Measurements from ENCODE around the gene TIGD1. TPM values are rescaled to one million over a fixed set of nuclear protein-coding genes. Genes with fewer than 3 reads are reported as not detected.

Gene TIGD1
- total RNA-seq, 1 experiment from 2014 or later, result 5.1 TPM

- no peaks in the 10 kb centered on the region for H3K9me3 ChIP-seq (ENCODE audit: control insufficient read depth, insufficient read depth, low read depth, low read length)
- H3K27me3 ChIP-seq (ENCODE audit: control insufficient read depth, insufficient read depth, low read length), result no peaks in the 10 kb centered on the region
- ChIA-PET POLR2A (no interaction called here), CTCF (no interaction called here)
- TF ChIP-seq POLR2AphosphoS5 (IDR thresholded peaks at IDR 0.05; ENCODE audit: low read depth, low read length), result no peak
- TF ChIP-seq SIN3A (IDR thresholded peaks at IDR 0.05; ENCODE audit: borderline replicate concordance, insufficient read depth, low read depth, low read length), result no peak
- no peak for TF ChIP-seq TCF7L2 (IDR thresholded peaks at IDR 0.05; ENCODE audit: low read depth, low read length)
- TF ChIP-seq REST (IDR thresholded peaks at IDR 0.05; ENCODE audit: insufficient read depth in 1 of 2, low read depth in 2 of 2, low read length in 1 of 2), result no peak
- in situ Hi-C loops (cut with HindIII; ENCODE audit: low pct_unique_long_range_greater_than_20kb, low sequenced_read_pairs) (no loop called here), intact Hi-C loops (cut with micrococcal nuclease; ENCODE audit: unreplicated experiment) (no loop called here)
- H3K4me3 ChIP-seq (ENCODE audit: low read depth in 2 of 2, low read length in 2 of 2), result no peak overlapping the region
- H3K36me3 ChIP-seq (ENCODE audit: control insufficient read depth, insufficient read depth, low read length), result peaks cover 5% of the 10 kb centered on the region
- no TSS peak for BruUV-seq (replicated peaks)
- no peak for ATAC-seq
- H3K27ac ChIP-seq (ENCODE audit: low read length), result no peak overlapping the region
- no peak for DNase-seq (ENCODE audit: low read depth, low spot score)
- H3K4me1 ChIP-seq (ENCODE audit: control insufficient read depth, insufficient read depth, low read length), result peaks cover 8% of the 10 kb centered on the region; the same call in 1 of the 2 replicates
Measured at GRCh38 chr2:232547991-232548390, 2.4 kb downstream of the TIGD1 start.

- Histone ChIP-seq H3K9me3 (ENCODE audit: control insufficient read depth, insufficient read depth, low read depth, low read length) (no peaks in the 10 kb centered on the region), H3K27me3 (ENCODE audit: control insufficient read depth, insufficient read depth, low read length) (no peaks in the 10 kb centered on the region), H3K36me3 (ENCODE audit: control insufficient read depth, insufficient read depth, low read length) (no peaks in the 10 kb centered on the region; the same call in 1 of the 2 replicates), H3K4me1 (ENCODE audit: control insufficient read depth, insufficient read depth, low read length) (0 out of 2 replicates have a peak, but pooled peaks cover 2% of the 10 kb centered on the region), H3K4me3 (ENCODE audit: low read depth in 2 of 2, low read length in 2 of 2) (no peak overlapping the region), H3K27ac (ENCODE audit: low read length) (no peak overlapping the region)
- no TSS peak for BruUV-seq (replicated peaks)
- CTCF ChIA-PET, result interaction anchor here (0.5 kb wide), 1 partner anchor 26 kb away, joined by 5 read pairs; the partner anchor contains the start of gene PRSS56
- ATAC-seq (no peak), DNase-seq (ENCODE audit: low read depth, low spot score) (no peak)
- POLR2A ChIA-PET, result interaction anchor here (0.5 kb wide), 1 partner anchor 193 kb away, joined by 3 read pairs; no protein-coding TSS in a partner anchor
- TF ChIP-seq SIN3A (IDR thresholded peaks at IDR 0.05; ENCODE audit: borderline replicate concordance, insufficient read depth, low read depth, low read length) (no peak), REST (IDR thresholded peaks at IDR 0.05; ENCODE audit: insufficient read depth in 1 of 2, low read depth in 2 of 2, low read length in 1 of 2) (no peak), TCF7L2 (IDR thresholded peaks at IDR 0.05; ENCODE audit: low read depth, low read length) (no peak), CTCF (IDR thresholded peaks at IDR 0.05) (no peak), POLR2AphosphoS5 (IDR thresholded peaks at IDR 0.05; ENCODE audit: low read depth, low read length) (no peak)
- intact Hi-C loops (cut with micrococcal nuclease; ENCODE audit: unreplicated experiment), result no loop called here
- in situ Hi-C loops (cut with HindIII; ENCODE audit: low pct_unique_long_range_greater_than_20kb, low sequenced_read_pairs), result no loop called here
Measured at GRCh38 chr2:232545511-232546375, 4.6 kb downstream of the TIGD1 start.
